ENCODE measurements around the gene ATP6AP2.
"Not testable (repeated sequence)": the region's sequence is repeated elsewhere in the genome, so short reads cannot be mapped to it uniquely, and the experiment has no call there.

Gene ATP6AP2

DNA sequence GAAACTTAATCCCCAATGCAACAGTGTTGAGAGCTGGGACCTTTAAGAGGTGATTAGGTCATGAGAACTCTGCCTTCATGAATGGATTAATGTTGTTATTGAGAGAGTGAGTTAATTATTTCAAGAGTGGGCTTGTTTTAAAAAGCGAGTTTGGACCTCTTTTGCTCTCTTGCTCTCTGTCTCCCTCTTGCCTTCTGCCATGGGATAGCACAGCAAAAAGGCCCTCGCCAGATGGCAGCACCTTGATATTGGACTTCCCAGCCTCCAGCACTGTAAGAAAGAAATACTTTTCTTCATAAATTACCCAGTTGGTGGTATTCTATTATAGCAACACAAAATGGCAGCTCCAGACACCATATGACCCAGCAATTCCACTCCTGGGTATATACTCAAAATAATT is 7.0 kb upstream of the ATP6AP2 start:
- in situ Hi-C loops (cut with MboI; ENCODE audit: low sequenced_read_pairs): no loop called here

DNA sequence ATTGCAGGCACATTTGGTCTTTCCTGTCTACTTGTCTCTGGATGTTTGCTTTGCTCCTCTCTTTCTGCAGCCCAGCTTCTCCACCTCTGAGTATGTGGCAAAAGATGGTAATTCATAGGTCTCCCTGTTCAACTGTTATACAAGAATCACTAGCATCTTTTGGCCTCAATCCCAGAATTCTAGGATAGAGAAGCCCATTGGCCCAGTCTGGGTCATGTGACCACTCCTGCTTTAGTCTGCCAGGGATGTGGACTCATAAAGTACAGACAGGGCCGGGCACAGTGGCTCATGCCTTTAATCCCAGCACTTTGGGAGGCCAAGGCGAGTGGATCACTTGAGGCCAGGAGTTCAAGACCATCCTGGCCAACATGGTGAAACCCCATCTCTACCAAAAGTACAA is 5.4 kb upstream of the ATP6AP2 start:
- in situ Hi-C loops (cut with MboI; ENCODE audit: low sequenced_read_pairs): not testable (repeated sequence)

DNA sequence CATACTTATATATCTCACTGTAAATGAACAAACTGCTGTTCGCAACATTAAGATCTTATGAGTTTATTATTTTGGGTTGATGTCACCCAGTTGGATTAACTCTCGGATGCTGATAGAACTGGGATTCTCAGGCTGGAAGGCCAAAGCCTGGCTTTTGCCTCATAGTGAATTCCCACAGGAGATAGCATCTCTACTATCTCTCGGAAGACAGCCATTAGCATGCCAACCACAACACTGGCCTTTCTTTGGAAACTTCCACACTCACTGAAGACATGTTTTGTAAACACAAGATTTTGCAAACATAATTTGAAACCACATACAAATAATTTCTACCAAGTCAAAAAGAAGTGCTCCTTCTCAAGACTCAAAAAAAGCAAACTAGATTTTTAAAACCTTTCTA is 4.5 kb upstream of the ATP6AP2 start:
- in situ Hi-C loops (cut with MboI; ENCODE audit: low sequenced_read_pairs): no loop called here

DNA sequence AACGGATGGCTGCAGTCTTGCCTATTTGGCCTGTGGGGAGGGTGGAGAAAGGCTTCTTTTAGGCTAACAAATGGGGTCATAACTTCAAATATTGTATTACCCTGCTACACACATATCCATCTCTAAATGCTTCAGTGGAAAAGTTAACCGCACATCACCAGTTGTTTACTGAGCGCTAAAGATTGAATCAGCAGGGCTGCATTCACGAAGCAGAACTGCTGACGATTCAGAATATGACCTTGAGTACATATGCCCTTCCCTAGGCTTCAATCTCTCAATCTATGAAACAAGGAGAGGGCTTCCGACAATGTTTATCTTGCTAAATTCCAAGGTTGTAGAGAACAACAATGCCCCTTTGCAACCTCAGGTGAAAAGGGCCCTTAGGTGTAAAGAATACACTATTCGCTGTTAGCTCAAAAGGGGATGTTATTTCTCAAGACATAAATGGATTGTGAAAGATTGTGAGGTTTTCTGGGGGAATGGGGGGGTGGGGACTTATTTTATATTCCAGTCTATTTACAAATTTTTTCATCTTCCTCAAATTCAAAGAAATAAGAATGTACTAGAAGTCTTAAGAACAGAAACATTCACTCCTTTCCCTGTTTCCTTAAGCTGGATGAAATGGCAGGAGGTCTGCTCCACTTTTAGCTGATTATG is 2.6 kb upstream of the ATP6AP2 start:
- in situ Hi-C loops (cut with MboI; ENCODE audit: low sequenced_read_pairs): no loop called here

DNA sequence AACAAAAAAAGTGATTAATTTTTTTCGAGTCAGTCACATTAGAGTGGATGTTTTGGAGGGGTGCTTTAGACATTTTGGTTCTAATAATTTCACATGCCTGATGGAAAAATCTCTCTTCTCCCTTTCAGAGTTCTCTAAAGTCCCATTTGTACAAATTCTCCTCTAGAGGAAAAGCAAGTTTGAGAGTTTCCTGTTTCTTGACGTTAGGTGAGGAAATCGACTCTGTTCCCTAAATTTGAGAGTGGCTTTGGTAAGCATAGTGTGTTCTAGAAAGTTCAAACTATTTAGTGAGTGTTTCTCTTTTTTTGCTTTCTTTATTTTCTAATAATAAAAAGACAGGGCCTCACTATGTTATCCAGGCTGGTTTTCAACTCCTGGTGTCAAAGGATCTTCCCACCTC is 1.6 kb upstream of the ATP6AP2 start:
- in situ Hi-C loops (cut with MboI; ENCODE audit: low sequenced_read_pairs): no loop called here

DNA sequence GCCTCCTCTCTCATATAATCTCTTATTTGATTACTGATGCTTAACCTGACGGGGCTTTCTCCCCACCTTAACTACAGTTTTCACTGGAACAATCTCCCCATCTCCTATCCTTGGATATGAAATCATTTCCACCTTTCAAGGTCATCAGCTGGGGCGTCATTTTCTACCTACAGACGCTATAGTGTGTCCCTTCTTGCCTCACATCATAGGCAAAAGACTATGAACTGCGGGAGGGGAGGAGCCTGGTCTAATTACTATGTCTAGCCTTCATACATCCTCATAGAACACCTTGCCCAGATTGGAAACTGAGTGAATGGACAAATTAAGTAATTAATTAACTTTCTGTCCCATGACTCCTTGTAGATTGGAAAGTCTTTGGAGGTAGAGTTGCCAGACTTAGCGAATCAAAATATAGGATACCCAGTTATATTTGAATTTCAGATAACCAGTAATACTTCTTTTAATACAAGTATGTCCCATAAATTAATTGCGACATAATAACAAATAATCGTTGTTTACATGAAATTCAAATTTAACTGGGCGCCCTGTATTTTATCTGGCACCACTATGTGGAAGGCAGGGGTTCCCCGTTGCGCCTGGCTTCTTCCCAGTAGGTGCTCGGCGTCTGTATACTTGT is 752 bp upstream of the ATP6AP2 start:
- in situ Hi-C loops (cut with MboI; ENCODE audit: low sequenced_read_pairs): no loop called here

DNA sequence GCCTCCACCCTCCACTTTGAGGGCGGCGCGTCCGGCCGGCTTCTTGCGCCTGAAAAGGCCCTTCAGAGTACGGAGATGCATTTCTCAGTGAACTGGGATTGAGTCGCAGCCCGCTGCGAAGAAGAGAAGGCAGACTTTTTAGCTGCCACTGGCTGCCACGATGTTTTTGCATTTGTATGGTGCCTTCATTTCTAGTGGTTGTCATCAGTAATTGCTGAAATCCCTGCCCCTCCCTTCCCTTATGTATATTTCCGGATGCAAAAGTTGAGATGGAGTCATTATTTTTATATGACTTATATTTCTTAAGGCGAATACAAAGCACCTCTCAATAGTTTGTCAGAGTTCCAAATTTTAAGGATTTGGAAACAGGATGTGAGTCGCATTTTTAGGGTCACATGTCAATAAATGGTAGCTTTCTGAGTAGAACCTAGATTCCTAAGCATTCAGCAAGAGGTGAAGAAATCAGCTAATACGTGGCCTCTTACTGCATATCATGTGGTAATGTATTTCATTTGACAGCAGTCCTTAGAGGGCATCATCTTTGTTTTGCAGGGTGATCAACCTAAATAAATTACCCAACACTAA is 658 bp downstream of the ATP6AP2 start:
- in situ Hi-C loops (cut with MboI; ENCODE audit: low sequenced_read_pairs): no loop called here

DNA sequence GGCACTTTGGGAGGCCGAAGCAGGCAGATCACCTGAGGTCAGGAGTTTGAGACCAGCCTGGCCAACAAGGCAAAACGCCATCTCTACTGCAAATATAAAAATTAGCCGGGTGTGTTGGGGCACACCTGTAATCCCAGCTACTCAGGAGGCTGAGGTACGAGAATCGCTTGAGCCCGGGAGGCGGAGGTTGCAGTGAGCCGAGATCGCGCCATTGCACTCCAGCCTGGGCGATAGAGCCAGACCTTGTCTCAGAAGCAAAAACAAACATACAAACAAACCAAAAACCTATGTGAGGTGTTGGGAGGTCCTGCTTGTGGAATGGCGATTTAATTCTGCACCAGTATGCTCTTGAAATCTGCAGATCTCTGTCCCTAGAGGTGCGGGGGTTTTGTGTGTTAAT is 1.4 kb downstream of the ATP6AP2 start:
- in situ Hi-C loops (cut with MboI; ENCODE audit: low sequenced_read_pairs): not testable (repeated sequence)

DNA sequence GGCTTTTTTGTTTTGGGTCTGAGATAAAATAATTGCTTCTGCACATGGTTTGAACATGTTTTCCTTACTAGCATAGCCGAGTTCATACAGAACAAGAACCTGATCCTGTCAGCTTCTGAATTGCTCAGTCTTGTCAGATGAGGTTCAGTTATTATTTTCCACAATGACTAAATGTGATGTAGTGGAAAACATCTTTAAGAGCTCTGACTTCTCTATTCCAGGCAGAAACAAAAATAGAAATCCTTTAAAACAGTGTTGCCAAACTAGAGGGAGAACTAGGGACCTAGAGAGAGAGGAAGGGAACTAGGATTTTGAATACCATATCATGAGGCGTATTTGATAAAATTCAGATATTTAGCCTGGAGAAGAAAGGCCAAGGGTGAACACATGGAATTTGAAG is 2.0 kb downstream of the ATP6AP2 start:
- in situ Hi-C loops (cut with MboI; ENCODE audit: low sequenced_read_pairs): no loop called here

DNA sequence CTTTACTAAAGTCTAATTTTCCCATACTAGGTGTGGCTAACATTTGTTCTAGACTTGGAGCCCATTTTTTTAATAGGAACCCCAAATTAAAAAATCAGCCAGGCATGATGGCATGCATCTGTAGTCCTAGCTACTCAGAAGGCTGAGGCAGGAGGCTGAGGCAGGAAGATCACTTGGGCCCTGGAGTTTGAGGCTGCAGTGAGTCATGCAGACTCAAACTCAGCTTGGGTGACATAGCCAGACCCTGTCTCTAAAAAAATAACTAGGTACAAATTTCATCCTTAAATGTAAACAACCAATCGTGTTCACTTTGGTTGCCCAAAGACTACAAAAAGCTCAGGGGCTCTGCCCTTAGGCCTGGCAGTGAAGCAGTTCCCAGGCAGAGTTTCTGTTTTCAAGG is 6.9 kb downstream of the ATP6AP2 start:
- in situ Hi-C loops (cut with MboI; ENCODE audit: low sequenced_read_pairs): not testable (repeated sequence)

DNA sequence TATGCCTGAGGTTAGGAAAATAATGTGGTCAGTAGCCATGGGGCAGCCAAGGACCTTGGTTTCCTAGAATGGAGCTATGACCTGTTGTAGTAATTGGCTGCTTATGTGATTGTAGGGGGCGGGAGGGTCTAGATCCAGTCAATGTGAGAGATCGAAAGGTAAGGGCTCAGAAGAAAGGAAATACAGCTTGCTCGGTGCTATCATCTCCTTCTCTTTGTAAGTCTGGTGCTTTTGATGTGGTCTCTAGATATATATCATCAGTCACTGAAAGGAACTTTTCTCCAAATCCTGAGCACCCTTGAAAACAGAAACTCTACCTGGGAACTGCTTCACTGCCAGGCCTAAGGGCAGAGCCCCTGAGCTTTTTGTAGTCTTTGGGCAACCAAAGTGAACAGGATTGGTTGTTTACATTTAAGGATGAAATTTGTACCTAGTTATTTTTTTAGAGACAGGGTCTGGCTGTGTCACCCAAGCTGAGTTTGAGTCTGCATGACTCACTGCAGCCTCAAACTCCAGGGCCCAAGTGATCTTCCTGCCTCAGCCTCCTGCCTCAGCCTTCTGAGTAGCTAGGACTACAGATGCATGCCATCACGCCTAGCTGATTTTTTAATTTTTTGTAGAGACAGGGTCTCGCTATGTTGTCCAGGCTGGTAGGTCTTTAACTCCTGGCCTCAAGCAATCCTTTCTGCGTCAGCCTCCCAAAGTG is 9.0 kb downstream of the ATP6AP2 start:
- in situ Hi-C loops (cut with MboI; ENCODE audit: low sequenced_read_pairs): not testable (repeated sequence)

DNA sequence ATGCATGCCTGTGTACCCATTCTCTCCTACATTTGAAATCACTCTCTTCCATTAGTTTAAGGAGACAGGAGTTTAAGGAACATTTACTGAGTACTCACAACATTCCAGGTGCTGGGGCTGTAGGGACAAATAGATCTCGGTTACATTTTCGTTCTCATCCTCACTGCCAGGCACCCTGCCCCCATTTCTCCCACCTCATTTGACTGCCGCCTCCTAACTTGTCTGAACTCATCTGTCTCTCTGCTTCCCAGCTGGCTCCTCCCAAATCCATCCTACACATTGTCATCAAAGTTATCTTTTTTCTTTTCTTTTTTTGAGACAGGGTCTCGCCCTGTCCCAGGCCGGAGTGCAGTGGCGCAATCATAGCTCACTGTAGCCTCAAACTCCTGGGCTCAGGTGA is 22.7 kb downstream of the ATP6AP2 start:
- in situ Hi-C loops (cut with MboI; ENCODE audit: low sequenced_read_pairs): no loop called here

DNA sequence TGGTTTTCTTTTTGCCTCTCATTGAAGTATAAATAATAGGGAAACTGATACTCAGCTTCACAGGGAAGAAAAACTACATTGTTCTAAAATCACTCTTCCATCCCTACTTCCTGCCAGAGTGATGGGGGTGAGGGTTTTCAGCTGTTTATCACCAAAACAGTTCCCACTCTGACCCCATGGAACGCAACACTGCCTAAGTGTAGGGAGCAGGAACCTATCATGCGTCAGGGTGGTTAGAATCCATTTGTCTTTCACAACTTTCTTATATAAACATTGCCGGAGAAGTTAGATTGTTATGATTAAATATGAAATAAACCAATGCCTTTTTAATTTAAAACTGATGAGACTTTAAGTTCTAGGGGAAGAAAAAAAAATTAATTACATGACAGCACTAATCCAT is 26.6 kb downstream of the ATP6AP2 start:
- in situ Hi-C loops (cut with MboI; ENCODE audit: low sequenced_read_pairs): no loop called here

DNA sequence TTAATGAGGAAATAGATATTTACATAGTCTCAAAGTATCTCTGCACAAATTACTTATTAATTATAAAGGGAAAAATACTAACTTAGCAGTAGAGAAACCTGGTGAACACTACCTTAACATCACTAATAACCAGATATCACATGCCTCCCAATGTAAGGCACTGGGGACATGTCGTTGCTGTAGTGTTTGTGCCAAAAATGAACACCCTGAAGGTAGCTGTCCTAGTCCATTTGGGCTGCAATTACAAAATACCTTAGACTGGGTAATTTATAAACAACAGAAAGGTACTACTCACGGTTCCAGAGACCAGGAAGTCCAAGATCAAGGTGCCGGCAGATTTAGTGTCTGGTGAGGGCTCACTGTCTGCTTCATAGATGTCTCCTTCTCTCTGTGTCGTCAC is 31.7 kb downstream of the ATP6AP2 start:
- in situ Hi-C loops (cut with MboI; ENCODE audit: low sequenced_read_pairs): no loop called here

DNA sequence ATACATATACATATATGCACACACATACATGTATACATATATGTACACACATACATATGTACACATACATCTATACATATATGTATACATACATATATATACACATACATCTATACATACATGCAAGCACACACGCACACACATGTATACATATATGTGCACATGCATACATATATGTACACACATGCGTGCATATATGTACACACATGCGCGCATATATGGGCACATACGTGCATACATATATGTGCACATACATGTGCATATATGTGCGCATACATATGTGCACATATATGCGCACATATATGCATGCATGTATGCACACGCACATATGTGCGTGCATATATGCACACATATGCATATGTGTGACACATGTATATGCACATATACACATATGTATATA is 35.2 kb downstream of the ATP6AP2 start:
- in situ Hi-C loops (cut with MboI; ENCODE audit: low sequenced_read_pairs): no loop called here

DNA sequence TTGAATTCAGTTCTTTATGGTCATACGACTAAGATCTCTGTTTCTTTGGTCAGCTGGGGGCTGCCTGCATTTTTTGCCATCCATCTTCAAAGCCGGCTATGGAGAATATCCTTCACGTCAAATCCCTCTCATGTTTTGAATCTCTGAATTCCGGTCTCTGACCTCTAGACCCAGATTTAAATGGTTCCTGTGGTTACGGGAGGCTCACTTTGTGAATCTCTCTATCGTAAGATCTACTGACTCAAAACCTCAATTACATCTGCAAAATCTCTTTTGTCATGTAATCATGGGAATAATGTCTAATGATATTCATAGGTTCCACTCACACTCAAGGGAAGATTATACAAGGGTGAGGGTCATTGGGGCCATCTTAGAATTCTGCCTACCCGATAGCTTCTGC is 36.8 kb downstream of the ATP6AP2 start:
- in situ Hi-C loops (cut with MboI; ENCODE audit: low sequenced_read_pairs): no loop called here

DNA sequence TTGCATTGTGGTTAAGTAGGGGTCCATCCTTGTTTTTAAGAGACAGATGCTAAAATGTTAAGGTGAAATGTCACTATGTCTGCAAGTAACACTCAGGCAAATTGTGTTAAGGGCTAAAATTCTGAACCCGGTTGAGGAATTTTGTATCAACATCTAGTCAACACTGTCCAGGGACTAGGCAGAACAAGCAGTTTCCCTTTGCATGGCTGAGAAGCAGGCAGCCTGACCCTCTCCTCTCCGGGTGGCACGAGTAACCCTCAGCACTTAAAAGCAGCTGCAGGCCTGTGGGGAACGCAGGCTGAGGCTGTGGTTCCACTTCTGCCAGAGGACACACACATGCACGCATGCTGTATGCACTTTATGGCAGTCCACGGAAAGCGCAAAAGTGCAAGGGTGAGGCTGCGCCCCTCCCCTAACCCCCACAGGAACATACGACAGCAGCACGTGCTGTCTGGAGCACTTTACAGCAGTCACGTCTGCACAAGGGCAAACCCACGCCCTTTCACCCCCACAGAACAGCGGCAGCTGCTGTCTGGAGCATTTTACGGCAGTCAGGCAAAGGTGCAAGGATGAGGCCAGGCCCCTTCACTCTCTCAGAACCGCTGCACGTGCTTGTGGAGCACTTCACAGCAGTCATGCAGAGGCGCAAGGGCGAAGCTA is 41.8 kb downstream of the ATP6AP2 start:
- in situ Hi-C loops (cut with MboI; ENCODE audit: low sequenced_read_pairs): no loop called here

DNA sequence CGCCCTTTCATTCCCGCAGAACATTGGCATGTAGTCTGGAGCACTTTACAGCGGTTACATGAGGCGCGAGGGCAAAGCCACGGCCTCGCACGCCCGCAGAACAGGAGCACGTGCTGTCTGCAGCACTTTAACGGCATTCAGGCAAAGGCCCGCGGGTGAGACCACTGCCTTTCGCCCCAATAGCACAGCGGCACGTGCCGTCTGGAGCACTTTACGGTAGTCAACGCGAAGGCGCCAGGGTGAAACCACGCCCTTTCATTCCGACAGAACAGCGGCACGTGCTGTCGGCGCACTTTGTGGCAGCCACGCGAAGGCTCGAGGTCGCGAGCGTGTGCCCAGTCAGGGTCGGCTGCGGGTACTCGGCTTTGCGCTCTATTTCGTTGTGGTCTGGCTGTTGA is 42.4 kb downstream of the ATP6AP2 start, which contains the start of gene MPC1L:
MPC1L (plus strand) TSS at position 290 of the 398 bp plus-strand sequence. CDS start 138 bp downstream, outside the sequence.
- in situ Hi-C loops (cut with MboI; ENCODE audit: low sequenced_read_pairs): no loop called here

DNA sequence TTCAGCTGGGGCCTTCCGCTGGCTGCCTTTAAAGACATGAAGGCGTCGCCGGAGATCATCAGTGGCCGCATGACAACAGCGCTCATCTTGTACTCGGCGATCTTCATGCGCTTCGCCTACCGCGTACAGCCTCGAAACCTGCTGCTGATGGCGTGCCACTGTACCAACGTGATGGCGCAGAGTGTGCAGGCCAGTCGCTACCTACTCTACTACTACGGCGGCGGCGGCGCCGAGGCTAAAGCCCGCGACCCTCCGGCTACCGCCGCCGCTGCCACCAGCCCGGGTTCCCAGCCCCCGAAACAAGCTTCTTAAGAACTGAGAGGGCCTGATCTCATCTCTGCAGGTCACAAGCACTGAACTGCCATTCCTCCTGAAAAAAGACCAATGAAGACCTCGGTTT is 42.9 kb downstream of the ATP6AP2 start:
- in situ Hi-C loops (cut with MboI; ENCODE audit: low sequenced_read_pairs): no loop called here

DNA sequence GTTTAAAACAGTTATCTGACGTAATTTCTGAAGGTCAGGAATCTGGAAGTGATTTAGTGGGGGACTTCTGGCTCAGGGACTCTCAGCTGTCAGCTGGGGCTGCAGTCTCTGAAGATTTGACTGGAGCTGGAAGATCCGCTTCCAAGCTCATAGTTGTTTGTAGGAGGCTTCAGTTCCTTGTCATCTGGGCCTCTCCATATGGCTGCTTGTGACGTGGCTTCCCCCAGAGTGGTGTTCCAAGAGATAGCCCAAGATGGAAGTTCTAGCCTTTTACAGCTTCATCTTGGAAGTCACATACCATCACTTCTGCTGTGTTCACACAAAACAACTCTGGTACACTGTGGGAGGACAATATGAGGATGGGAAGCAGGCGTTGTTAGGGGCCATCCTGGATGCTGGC is 44.5 kb downstream of the ATP6AP2 start:
- in situ Hi-C loops (cut with MboI; ENCODE audit: low sequenced_read_pairs): loop anchor here (25.0 kb wide), 1 partner anchor 512 kb away; no protein-coding TSS in a partner anchor

DNA sequence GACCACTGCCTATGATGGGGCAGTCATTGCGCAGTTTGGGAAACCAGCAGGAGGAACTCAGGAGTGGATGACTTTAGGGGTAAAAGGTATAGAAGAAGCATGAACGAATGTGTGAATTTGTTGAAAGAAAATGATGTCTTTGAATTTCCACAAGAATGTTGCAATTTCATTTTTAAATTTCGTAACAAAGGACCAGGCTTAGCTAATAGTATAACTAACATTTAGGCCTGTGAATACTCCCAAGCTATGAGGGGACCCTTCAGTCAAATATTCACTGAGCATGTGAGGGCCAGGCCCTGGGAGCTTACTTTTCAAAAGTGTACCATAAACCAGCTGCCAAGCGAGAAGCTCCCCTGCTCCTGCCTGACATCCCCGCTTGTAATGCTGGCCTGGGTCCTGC is 47.7 kb downstream of the ATP6AP2 start:
- in situ Hi-C loops (cut with MboI; ENCODE audit: low sequenced_read_pairs): loop anchor here (25.0 kb wide), 1 partner anchor 509 kb away; no protein-coding TSS in a partner anchor
